GM19397 (cell line): ENCODE measurements around the gene C1orf35.

Experiments
- ATAC-seq: cut with Tn5 transposase; IDR thresholded peaks from one replicate; pipeline ENCODE4 v1.9.1; 2021; ENCODE audit warnings: mild to moderate bottlenecking, moderate library complexity; ENCODE audit not compliant: unreplicated experiment

Gene C1orf35

GRCh38 chr1:228109962-228110488 is 6.9 kb upstream of the C1orf35 start:
- no peak for ATAC-seq

- peak; percentile 89 for ATAC-seq
Observed at GRCh38 chr1:228109073-228109961, 6.2 kb upstream of the C1orf35 start, which contains the start of gene MRPL55. Gene MRPL55 (minus strand): TSS chr1:228109299. CDS start chr1:228108260, 1,039 bp downstream.

DNA sequence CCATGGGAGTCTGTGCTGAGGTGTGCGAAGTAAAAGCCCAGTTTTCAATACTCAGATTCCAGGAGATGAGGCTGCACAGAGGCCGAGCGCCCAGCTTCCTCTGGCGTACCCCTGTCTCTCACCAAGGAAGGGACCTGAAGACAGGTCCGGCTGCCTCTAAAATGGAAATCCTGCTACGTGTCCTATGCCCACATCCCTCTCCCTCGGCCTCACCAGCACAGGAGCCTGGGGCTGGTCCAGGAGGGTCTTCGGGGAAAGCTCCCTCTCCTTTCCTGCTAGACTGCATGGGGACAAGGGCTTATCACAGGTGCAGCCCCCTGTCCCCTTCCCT is 5.6 kb upstream of the C1orf35 start:
- no peak for ATAC-seq

DNA sequence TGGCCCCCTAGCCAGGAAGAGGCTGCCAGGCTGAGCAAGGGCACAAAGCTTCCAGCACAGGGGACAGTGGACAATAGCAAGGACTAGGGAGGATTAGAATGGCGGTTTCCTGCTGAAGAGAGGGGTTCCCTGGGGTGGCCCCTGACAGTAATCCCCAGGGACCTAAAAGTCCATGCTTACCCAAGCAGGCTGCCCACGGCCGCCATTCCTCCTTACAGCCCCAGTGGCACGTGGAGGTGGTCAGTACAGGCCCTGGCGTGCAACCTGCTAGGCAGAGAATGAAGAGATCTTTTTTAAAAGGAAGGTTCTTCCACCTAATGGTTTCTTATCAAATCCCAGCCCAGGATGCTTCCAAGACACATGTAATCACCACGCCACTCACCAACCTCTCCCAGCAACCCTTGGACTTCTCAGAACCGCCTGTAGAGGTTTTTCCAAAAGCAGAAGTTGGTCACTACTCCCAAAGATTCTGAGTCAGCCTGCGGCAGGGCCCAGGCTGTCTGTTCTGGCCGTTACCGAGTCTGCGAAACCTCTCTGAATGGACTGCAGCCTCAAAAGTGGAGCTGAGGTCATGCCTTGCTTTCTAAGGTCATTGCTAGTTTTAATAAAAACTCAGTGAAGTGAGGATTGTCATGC is 5.0 kb upstream of the C1orf35 start:
- no peak for ATAC-seq

DNA sequence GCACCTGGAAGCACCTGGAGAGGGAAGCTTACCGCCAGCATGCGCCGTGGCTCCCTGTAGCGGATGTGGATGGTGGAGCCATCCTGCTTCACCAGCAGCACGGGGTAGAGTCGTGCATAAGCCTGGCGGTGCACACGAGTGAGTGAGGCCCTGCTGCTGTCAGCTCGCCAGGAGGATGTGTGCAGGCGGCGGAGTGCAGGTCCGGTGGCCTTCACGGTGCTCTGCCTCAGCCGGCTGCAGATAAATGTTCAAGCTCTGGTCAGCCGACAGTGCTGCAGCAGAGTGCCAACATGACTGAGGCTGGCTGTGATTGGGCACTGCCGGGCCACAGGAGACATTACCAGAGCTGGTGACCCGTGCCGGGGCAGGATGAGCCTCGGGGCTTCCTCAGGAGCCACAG is 4.5 kb upstream of the C1orf35 start:
- no peak for ATAC-seq

- ATAC-seq = no peak
Observed at GRCh38 chr1:228106800-228107054, 3.6 kb upstream of the C1orf35 start.

GRCh38 chr1:228105996-228106799 is 3.1 kb upstream of the C1orf35 start:
- no peak for ATAC-seq

- no peak for ATAC-seq
Observed at GRCh38 chr1:228105270-228105995, 2.3 kb upstream of the C1orf35 start.

GRCh38 chr1:228104526-228105269 is 1.6 kb upstream of the C1orf35 start:
- no peak for ATAC-seq

GRCh38 chr1:228101994-228102790 is 933 bp downstream of the C1orf35 start:
- peak; percentile 23 for ATAC-seq

DNA sequence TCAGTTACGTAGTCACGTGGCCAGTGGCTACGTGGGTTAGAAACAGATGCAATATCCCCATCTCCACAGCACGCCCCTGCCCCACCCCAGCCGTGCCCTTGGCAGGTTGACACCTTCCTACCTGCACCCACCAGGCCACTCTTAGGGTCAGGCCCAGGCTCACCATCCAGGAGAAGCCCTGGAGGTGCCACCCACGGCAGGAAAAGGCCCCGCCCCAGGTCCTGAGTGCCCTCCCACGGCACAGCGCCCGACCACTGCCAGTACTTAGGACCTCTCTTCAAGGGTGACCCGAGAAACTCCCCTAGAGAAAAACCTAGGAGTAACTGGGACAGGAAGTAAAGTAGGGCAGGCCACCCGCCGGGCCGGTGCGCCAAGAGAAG is 1.5 kb downstream of the C1orf35 start:
- no peak for ATAC-seq

- ATAC-seq = no peak
Observed at GRCh38 chr1:228100822-228101613, 2.1 kb downstream of the C1orf35 start.

DNA sequence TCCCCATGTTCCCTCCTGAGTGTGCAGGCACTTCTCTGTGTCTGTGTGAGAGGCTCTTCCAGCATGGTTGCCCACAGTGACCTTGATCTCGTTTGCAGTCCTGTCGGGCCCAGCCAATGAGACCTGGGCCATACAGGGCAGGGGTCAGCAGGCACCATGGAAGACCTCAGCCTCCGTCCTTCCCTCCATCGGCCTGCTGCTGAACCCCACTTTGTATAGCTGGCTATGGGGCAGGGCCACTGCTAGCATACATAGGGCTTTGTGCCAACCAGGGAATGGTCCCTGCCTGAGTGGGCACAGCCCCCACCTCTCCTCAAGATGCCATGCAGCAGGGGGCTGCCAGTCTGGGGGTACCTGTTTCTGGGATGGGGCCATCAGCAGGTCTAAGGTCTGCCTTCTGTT is 3.8 kb downstream of the C1orf35 start:
- no peak for ATAC-seq

GRCh38 chr1:228098323-228098931 is 4.7 kb downstream of the C1orf35 start:
- no peak for ATAC-seq

GRCh38 chr1:228097333-228098081 is 5.6 kb downstream of the C1orf35 start:
- ATAC-seq = no peak

- no peak for ATAC-seq
Observed at GRCh38 chr1:228096416-228097332, 6.5 kb downstream of the C1orf35 start.
